Neural cell (in vitro differentiated cells): ENCODE measurements around the gene LHPP. TPM values are rescaled to one million over a fixed set of nuclear protein-coding genes. Genes with fewer than 3 reads are reported as not detected.

ENCODE experiments used
- H2AFZ ChIP-seq: fragments of 200-600, 300-800 bp; sonication (generic), shearing (Covaris generic); 2 replicates; pipeline ENCODE4 v1.6.0; 2014; ENCODE audit warnings: low read depth, mild to moderate bottlenecking, antibody characterized with exemption, low read length, moderate library complexity
- H3F3A ChIP-seq: fragments of 200-600 bp; shearing (Covaris generic); 2 replicates; pipeline ENCODE4 v1.6.1; 2016; ENCODE audit warnings: mild to moderate bottlenecking, moderate library complexity, mixed read lengths, antibody characterized with exemption, low read length; ENCODE audit not compliant: insufficient read depth, poor library complexity, severe bottlenecking
- H3K27ac ChIP-seq: fragments of 200-600, 300-800 bp; sonication (generic), shearing (Covaris generic); 2 replicates; pipeline ENCODE4 v1.5.1; 2014; ENCODE audit warnings: mild to moderate bottlenecking, low read length, moderate library complexity
- H3K27me3 ChIP-seq: fragments of 300-800, 200-600 bp; sonication (generic), shearing (Covaris generic); 2 replicates; pipeline ENCODE4 v1.6.0; 2014; ENCODE audit warnings: mild to moderate bottlenecking, low read depth, low read length, moderate library complexity; ENCODE audit not compliant: insufficient read depth
- H3K36me3 ChIP-seq: fragments of 300-800, 200-600 bp; sonication (generic), shearing (Covaris generic); 2 replicates; pipeline ENCODE4 v1.5.1; 2014; ENCODE audit warnings: mild to moderate bottlenecking, antibody characterized with exemption, low read length, moderate library complexity; ENCODE audit not compliant: insufficient read depth
- H3K4me2 ChIP-seq: fragments of 300-800, 200-600 bp; sonication (generic), shearing (Covaris generic); 2 replicates; pipeline ENCODE4 v1.6.0; 2014; ENCODE audit warnings: mild to moderate bottlenecking, low read length
- H3K4me3 ChIP-seq: fragments of 300-800, 200-600 bp; sonication (generic), shearing (Covaris generic); 2 replicates; pipeline ENCODE4 v1.5.1; 2014; ENCODE audit warnings: mild to moderate bottlenecking, low read length, moderate library complexity
- H3K79me2 ChIP-seq: fragments of 200-600 bp; shearing (Covaris generic); replicated peaks from 2 replicates; pipeline ENCODE4 v1.6.0; 2014; ENCODE audit warnings: mild to moderate bottlenecking, low read length, moderate library complexity; ENCODE audit not compliant: insufficient read depth
- H3K9ac ChIP-seq: fragments of 300-800, 200-600 bp; sonication (generic), shearing (Covaris generic); 2 replicates; pipeline ENCODE4 v1.6.1; 2016; ENCODE audit warnings: mild to moderate bottlenecking, low read length, mixed read lengths
- H3K9me2 ChIP-seq: fragments of 200-600 bp; shearing (Covaris generic); 2 replicates; pipeline ENCODE4 v1.6.1; 2016; ENCODE audit warnings: mild to moderate bottlenecking, low read length, mixed read lengths; ENCODE audit not compliant: insufficient read depth
- H3K9me3 ChIP-seq: fragments of 200-600, 300-800 bp; sonication (generic), shearing (Covaris generic); 2 replicates; pipeline ENCODE4 v1.6.1; 2016; ENCODE audit warnings: mild to moderate bottlenecking, mixed run types, low read length, moderate library complexity, mixed read lengths
- H4K20me1 ChIP-seq: fragments of 200-600 bp; shearing (Covaris generic); 2 replicates; pipeline ENCODE4 v1.6.1; 2016; ENCODE audit warnings: mild to moderate bottlenecking, mixed run types; ENCODE audit not compliant: insufficient read depth
- EP300 ChIP-seq: fragments of 450-650 bp; conservative IDR thresholded peaks from 2 replicates; pipeline ENCODE4 v1.6.1; 2014; ENCODE audit warnings: antibody characterized with exemption, mild to moderate bottlenecking, moderate library complexity; ENCODE audit not compliant: poor library complexity, severe bottlenecking
- EZH2 ChIP-seq: fragments of 200-600, 300-800 bp; shearing (Covaris generic), sonication (generic); IDR thresholded peaks from 2 replicates; pipeline ENCODE4 v1.6.1; 2014; ENCODE audit warnings: antibody characterized with exemption, low read length, borderline replicate concordance, mild to moderate bottlenecking; ENCODE audit not compliant: insufficient read depth, poor library complexity, severe bottlenecking
- MXI1 ChIP-seq: fragments of 450-650 bp; conservative IDR thresholded peaks from 2 replicates; pipeline ENCODE4 v1.6.1; 2014; ENCODE audit warnings: antibody characterized with exemption, mild to moderate bottlenecking; ENCODE audit not compliant: poor library complexity, severe bottlenecking
- POLR2AphosphoS5 ChIP-seq: IDR thresholded peaks from 2 replicates; pipeline ENCODE4 v1.6.1; 2012
- RAD21 ChIP-seq: fragments of 450-650 bp; conservative IDR thresholded peaks from 2 replicates; pipeline ENCODE4 v1.6.1; 2014; ENCODE audit warnings: antibody characterized with exemption, mild to moderate bottlenecking, moderate library complexity
- SMC3 ChIP-seq: fragments of 450-650 bp; conservative IDR thresholded peaks from 2 replicates; pipeline ENCODE4 v1.6.1; 2014; ENCODE audit warnings: antibody characterized with exemption, mild to moderate bottlenecking, moderate library complexity; ENCODE audit not compliant: poor library complexity
- TAF1 ChIP-seq: IDR thresholded peaks from 2 replicates; pipeline ENCODE4 v1.6.1; 2012; ENCODE audit warnings: low read depth
- polyA plus RNA-seq: library from polyadenylated mRNA; depleted of rRNA; stranded (reverse); fragments of >200 nt; gene quantifications from 2 replicates; pipeline ENCODE4 v1.2.3, GENCODE V29; 2014
- TF ChIP-seq, protein P1 (sequence below): fragments of 450-650 bp; IDR thresholded peaks from 2 replicates; pipeline ENCODE4 v1.5.1; 2014; ENCODE audit warnings: antibody characterized with exemption, mild to moderate bottlenecking, moderate library complexity; ENCODE audit not compliant: poor library complexity, severe bottlenecking
- TF ChIP-seq, protein P2 (sequence below): IDR thresholded peaks from 2 replicates; pipeline ENCODE4 v1.6.1; 2012; ENCODE audit warnings: borderline replicate concordance

Gene LHPP
- polyA plus RNA-seq, 1 donor from 2014 or later = 16.0 TPM

DNA sequence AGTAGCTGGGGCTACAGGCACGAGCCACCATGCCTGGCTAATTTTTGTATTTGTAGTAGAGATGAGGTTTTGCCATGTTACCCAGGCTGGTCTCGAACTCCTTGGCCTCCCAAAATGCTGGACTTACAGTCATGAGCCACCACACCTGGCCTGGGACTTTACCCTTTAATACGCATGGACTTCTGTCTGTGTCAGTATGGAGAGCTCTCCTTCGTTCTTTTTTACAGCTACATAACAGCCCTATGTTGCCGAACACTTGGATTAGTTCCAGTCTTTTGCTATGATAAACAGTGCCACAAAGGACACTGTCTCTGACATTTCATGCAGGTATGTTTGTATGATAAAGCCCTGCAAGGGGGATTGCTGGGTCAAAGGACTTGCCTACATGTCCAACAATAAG is 32.0 kb upstream of the LHPP start:
- Histone ChIP-seq H4K20me1 (no peaks in the 10 kb centered on the region), H3K4me3 (no peak overlapping the region), H3K9me2 (no peaks in the 10 kb centered on the region), H3K79me2 (no peaks in the 10 kb centered on the region), H3K9me3 (no peaks in the 10 kb centered on the region), H3K27me3 (no peaks in the 10 kb centered on the region), H3K4me2 (no peak overlapping the region), H2AFZ (no peak overlapping the region), H3K36me3 (no peaks in the 10 kb centered on the region), H3K9ac (no peak overlapping the region), H3K27ac (no peak overlapping the region), H3F3A (no peaks in the 10 kb centered on the region)
- TF ChIP-seq, protein P1, sequence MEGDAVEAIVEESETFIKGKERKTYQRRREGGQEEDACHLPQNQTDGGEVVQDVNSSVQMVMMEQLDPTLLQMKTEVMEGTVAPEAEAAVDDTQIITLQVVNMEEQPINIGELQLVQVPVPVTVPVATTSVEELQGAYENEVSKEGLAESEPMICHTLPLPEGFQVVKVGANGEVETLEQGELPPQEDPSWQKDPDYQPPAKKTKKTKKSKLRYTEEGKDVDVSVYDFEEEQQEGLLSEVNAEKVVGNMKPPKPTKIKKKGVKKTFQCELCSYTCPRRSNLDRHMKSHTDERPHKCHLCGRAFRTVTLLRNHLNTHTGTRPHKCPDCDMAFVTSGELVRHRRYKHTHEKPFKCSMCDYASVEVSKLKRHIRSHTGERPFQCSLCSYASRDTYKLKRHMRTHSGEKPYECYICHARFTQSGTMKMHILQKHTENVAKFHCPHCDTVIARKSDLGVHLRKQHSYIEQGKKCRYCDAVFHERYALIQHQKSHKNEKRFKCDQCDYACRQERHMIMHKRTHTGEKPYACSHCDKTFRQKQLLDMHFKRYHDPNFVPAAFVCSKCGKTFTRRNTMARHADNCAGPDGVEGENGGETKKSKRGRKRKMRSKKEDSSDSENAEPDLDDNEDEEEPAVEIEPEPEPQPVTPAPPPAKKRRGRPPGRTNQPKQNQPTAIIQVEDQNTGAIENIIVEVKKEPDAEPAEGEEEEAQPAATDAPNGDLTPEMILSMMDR = no peak
- TF ChIP-seq SMC3 (no peak), TAF1 (no peak), EZH2 (no peak), RAD21 (no peak), POLR2AphosphoS5 (no peak), EP300 (no peak), MXI1 (no peak)
- TF ChIP-seq, protein P2, sequence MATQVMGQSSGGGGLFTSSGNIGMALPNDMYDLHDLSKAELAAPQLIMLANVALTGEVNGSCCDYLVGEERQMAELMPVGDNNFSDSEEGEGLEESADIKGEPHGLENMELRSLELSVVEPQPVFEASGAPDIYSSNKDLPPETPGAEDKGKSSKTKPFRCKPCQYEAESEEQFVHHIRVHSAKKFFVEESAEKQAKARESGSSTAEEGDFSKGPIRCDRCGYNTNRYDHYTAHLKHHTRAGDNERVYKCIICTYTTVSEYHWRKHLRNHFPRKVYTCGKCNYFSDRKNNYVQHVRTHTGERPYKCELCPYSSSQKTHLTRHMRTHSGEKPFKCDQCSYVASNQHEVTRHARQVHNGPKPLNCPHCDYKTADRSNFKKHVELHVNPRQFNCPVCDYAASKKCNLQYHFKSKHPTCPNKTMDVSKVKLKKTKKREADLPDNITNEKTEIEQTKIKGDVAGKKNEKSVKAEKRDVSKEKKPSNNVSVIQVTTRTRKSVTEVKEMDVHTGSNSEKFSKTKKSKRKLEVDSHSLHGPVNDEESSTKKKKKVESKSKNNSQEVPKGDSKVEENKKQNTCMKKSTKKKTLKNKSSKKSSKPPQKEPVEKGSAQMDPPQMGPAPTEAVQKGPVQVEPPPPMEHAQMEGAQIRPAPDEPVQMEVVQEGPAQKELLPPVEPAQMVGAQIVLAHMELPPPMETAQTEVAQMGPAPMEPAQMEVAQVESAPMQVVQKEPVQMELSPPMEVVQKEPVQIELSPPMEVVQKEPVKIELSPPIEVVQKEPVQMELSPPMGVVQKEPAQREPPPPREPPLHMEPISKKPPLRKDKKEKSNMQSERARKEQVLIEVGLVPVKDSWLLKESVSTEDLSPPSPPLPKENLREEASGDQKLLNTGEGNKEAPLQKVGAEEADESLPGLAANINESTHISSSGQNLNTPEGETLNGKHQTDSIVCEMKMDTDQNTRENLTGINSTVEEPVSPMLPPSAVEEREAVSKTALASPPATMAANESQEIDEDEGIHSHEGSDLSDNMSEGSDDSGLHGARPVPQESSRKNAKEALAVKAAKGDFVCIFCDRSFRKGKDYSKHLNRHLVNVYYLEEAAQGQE = no peak

DNA sequence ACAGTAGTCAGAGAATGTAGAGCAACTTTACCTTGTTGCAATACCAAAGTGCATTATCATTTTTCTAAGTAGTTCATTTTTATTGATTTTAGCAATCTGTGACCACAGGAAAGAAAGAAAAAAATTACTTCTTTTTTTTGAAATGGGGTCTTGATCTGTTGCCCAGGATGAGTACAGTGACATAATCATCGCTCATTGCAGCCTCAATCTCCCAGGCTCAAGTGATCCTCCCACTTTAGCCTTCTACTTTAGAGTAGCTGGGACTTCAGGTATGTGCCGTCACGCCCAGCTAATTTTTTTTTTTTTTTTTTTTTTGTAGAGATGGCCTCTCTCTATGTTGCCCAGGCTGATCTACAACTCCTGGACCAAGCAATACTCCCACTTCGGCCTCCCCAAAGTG is 31.5 kb upstream of the LHPP start:
- H4K20me1 ChIP-seq = no peaks in the 10 kb centered on the region
- no peak overlapping the region for H2AFZ ChIP-seq
- H3K9me3 ChIP-seq = no peaks in the 10 kb centered on the region
- H3K27me3 ChIP-seq = no peaks in the 10 kb centered on the region
- H3K4me3 ChIP-seq = no peak overlapping the region
- H3K36me3 ChIP-seq = no peaks in the 10 kb centered on the region
- no peak overlapping the region for H3K4me2 ChIP-seq
- TF ChIP-seq RAD21 (no peak), POLR2AphosphoS5 (no peak), SMC3 (no peak), TAF1 (no peak), EP300 (no peak), EZH2 (no peak), MXI1 (no peak)
- TF ChIP-seq, protein P1 = no peak
- TF ChIP-seq, protein P2 = no peak
- H3K79me2 ChIP-seq = no peaks in the 10 kb centered on the region
- H3K9ac ChIP-seq = no peak overlapping the region
- no peak overlapping the region for H3K27ac ChIP-seq
- H3K9me2 ChIP-seq = no peaks in the 10 kb centered on the region
- H3F3A ChIP-seq = no peaks in the 10 kb centered on the region
